SJSA1 (cell line): Measurements from ENCODE around the gene KDM2B. TPM values are rescaled to one million over a fixed set of nuclear protein-coding genes. Genes with fewer than 3 reads are reported as not detected.

Experiments
- DNase-seq, 2 experiments: peaks; one replicate each; pipeline ENCODE4 v3.0.0-alpha.2; 2015 to 2020; ENCODE audit warnings: low spot score in 2 of 2, low read depth in 1 of 2
- H3K27ac ChIP-seq: fragments of 250-450 bp; sonication (Bioruptor Pico); 2 replicates; pipeline ENCODE4 v1.5.1; 2020; ENCODE audit warnings: mild to moderate bottlenecking, moderate library complexity
- H3K27me3 ChIP-seq: fragments of 250-450 bp; sonication (Bioruptor Pico); replicated peaks from 2 replicates; pipeline ENCODE4 v1.5.1; 2020; ENCODE audit warnings: mild to moderate bottlenecking, moderate library complexity
- H3K36me3 ChIP-seq: fragments of 250-450 bp; sonication (Bioruptor Pico); 2 replicates; pipeline ENCODE4 v1.5.1; 2020; ENCODE audit warnings: mild to moderate bottlenecking
- H3K4me1 ChIP-seq: fragments of 250-450 bp; sonication (Bioruptor Pico); replicated peaks from 2 replicates; pipeline ENCODE4 v1.6.1; 2021; ENCODE audit warnings: mild to moderate bottlenecking
- H3K4me3 ChIP-seq: fragments of 250-450 bp; sonication (Bioruptor Pico); 2 replicates; pipeline ENCODE4 v1.5.1; 2020; ENCODE audit warnings: mild to moderate bottlenecking
- H3K9me3 ChIP-seq: fragments of 250-450 bp; sonication (Bioruptor Pico); replicated peaks from 2 replicates; pipeline ENCODE4 v1.5.1; 2020; ENCODE audit warnings: mild to moderate bottlenecking
- total RNA-seq: library from RNA; depleted of rRNA; stranded (reverse); fragments of >200 nt; shearing (Covaris generic); gene quantifications from 2 replicates; pipeline ENCODE4 v1.2.3, GENCODE V29; 2014

Gene KDM2B
- total RNA-seq, 1 experiment from 2014 or later: 22.0 TPM

DNA sequence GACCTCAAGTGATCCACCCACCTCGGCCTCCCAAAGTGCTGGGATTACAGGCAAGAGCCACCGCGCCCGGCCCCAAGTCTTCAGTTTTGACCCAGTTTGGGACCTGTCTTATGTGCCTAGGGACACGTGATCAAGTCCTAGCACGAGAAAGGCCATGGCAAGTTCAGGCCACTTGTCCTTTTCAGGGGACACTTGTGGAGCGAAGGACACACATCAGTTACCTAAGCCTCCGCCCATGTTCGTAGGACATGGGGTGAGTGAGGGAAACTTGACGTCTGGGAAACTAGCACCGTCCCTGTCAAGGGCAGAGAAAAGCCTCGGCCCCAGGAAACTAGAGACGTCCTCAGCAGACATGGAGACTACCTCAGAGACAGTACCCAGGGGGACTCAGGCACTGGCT, 60.7 kb downstream of the KDM2B start:
- H3K4me1 ChIP-seq: no peaks in the 10 kb centered on the region
- no peak overlapping the region for H3K27ac ChIP-seq
- DNase-seq: no peak
- H3K36me3 ChIP-seq: no peaks in the 10 kb centered on the region
- no peaks in the 10 kb centered on the region for H3K9me3 ChIP-seq
- no peak overlapping the region for H3K4me3 ChIP-seq
- H3K27me3 ChIP-seq: no peaks in the 10 kb centered on the region

- H3K36me3 ChIP-seq: no peaks in the 10 kb centered on the region
- no peaks in the 10 kb centered on the region for H3K27me3 ChIP-seq
- no peaks in the 10 kb centered on the region for H3K9me3 ChIP-seq
- no peak for DNase-seq
- H3K4me3 ChIP-seq: no peak overlapping the region
- no peaks in the 10 kb centered on the region for H3K4me1 ChIP-seq
- H3K27ac ChIP-seq: no peak overlapping the region
These were observed 61.6 kb downstream of the KDM2B start for GRCh38 chr12:121519227-121519626.

DNA sequence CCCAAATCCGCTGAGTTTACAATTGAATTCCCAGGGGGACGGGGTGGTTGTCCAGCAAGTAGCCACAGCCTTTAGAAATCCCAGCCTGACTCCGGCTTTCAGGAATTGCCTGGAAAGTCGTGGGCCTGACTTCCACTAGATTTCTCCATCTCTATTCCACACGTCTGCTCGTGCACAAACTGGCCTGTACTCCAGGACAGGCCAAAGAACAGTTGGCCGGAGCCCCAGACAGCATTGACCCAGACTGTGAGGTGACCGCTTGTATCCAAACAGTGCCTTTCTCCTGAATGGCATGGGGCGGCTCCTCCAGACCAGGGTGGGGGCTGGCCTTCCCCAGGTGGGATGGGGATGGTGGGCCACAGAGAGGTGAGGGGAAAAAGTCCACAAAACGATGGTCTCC, 62.2 kb downstream of the KDM2B start:
- Histone ChIP-seq H3K9me3 (no peaks in the 10 kb centered on the region), H3K36me3 (no peaks in the 10 kb centered on the region), H3K4me3 (no peak overlapping the region), H3K27ac (no peak overlapping the region), H3K4me1 (no peaks in the 10 kb centered on the region), H3K27me3 (no peaks in the 10 kb centered on the region)
- DNase-seq: no peak

DNA sequence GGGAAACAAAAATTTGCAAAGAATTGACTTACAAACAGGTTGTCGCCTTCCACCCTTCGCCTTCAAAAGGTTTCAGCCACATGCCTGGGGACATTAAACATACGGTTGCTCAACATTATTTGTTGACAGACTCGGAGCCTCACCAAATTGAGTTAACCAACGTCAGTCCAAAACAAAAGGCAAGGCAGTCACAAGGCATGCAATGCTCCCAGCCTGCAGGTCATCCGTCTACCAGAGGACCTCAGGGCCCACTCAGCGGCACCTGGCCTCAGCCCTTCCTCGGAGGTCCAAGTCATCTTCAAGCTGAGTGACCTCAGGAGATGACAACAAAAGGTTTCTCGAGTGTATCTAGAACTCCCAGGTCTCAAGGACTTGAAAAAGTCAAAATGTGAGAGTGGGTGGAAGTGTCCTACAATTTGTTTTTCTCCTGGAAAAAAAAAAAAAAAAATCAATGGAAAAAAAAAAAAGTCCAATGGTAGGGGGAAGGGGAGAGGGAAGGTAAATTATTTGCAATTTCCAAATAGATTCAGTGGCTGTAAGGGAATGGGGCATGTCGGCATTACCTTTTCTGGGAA, 64.3 kb downstream of the KDM2B start:
- no peak overlapping the region for H3K27ac ChIP-seq
- H3K27me3 ChIP-seq: no peaks in the 10 kb centered on the region
- H3K36me3 ChIP-seq: no peaks in the 10 kb centered on the region
- no peaks in the 10 kb centered on the region for H3K9me3 ChIP-seq
- no peak overlapping the region for H3K4me3 ChIP-seq
- no peak for DNase-seq
- H3K4me1 ChIP-seq: no peaks in the 10 kb centered on the region

- H3K4me1 ChIP-seq: no peaks in the 10 kb centered on the region
These were observed 65.2 kb downstream of the KDM2B start for GRCh38 chr12:121515615-121516014.

GRCh38 chr12:121514184-121514742, 66.6 kb downstream of the KDM2B start:
- Histone ChIP-seq H3K27ac (no peak overlapping the region), H3K36me3 (no peaks in the 10 kb centered on the region), H3K4me3 (no peak overlapping the region), H3K27me3 (no peaks in the 10 kb centered on the region), H3K9me3 (no peaks in the 10 kb centered on the region), H3K4me1 (no peaks in the 10 kb centered on the region)
- DNase-seq: no peak

More at GRCh38 chr12:121515615-121516014, 65.2 kb downstream of the KDM2B start:
- no peak for DNase-seq
- Histone ChIP-seq H3K27ac (no peak overlapping the region), H3K36me3 (no peaks in the 10 kb centered on the region), H3K4me3 (no peak overlapping the region), H3K27me3 (no peaks in the 10 kb centered on the region), H3K9me3 (no peaks in the 10 kb centered on the region)

- Histone ChIP-seq H3K27ac (no peak overlapping the region), H3K9me3 (no peaks in the 10 kb centered on the region), H3K4me3 (no peak overlapping the region), H3K27me3 (no peaks in the 10 kb centered on the region), H3K4me1 (no peaks in the 10 kb centered on the region), H3K36me3 (peaks cover 1% of the 10 kb centered on the region; the same call in 1 of the 2 replicates)
- DNase-seq: no peak
These were observed 67.2 kb downstream of the KDM2B start for GRCh38 chr12:121513464-121514183.

DNA sequence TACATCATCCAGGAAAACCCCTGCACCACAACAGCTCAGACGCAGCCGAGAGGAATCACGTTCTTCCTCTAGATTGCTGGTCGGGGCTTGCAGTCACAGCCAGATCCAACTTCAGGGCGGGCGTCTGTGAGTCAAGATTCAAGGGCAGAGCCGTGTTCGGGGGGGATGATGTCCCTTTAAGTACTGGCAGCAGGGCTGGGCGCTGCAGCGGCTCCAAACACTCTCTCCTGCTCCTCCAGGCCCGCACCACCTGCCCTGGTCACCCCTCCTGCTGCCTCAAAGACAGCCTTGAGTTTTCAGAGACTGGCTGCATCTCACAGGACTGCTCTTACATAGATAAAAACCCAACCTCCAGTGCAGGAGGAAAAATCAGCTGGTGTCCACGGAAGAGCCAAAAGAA, 68.3 kb downstream of the KDM2B start:
- DNase-seq: no peak
- no peak overlapping the region for H3K4me3 ChIP-seq
- no peaks in the 10 kb centered on the region for H3K9me3 ChIP-seq
- H3K4me1 ChIP-seq: no peaks in the 10 kb centered on the region
- H3K36me3 ChIP-seq: peaks cover 3% of the 10 kb centered on the region; the same call in 1 of the 2 replicates
- no peak overlapping the region for H3K27ac ChIP-seq
- H3K27me3 ChIP-seq: no peaks in the 10 kb centered on the region

DNA sequence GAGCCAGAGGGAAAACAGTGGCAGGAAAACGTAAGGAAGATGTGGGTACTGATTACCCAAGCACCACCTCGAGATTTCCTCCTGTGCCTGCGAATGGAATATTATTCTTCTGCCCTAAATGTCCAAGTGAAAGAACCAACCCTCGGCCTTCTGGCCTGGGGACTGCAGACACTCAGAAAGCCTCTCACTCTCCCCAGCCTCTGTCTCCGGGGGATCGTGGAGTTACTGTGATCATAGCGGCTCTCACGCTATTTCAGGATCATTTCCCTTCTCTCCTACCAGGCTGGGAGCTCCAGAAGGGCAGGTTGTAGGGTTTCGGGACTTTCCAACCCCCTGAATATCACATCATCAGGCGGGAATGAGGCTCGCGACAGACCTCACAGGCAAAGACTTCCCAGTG, 68.9 kb downstream of the KDM2B start:
- H3K36me3 ChIP-seq: peaks cover 3% of the 10 kb centered on the region; the same call in 1 of the 2 replicates

GRCh38 chr12:121509339-121509738, 71.5 kb downstream of the KDM2B start:
- Histone ChIP-seq H3K36me3 (peaks cover 3% of the 10 kb centered on the region; the same call in 1 of the 2 replicates), H3K9me3 (no peaks in the 10 kb centered on the region), H3K27me3 (no peaks in the 10 kb centered on the region), H3K4me3 (no peak overlapping the region), H3K27ac (no peak overlapping the region), H3K4me1 (no peaks in the 10 kb centered on the region)
- DNase-seq: no peak

More for the DNA sequence above, 68.9 kb downstream of the KDM2B start:
- no peak for DNase-seq
- Histone ChIP-seq H3K4me3 (no peak overlapping the region), H3K4me1 (no peaks in the 10 kb centered on the region), H3K27ac (no peak overlapping the region), H3K9me3 (no peaks in the 10 kb centered on the region), H3K27me3 (no peaks in the 10 kb centered on the region)

- no peaks in the 10 kb centered on the region for H3K4me1 ChIP-seq
- no peaks in the 10 kb centered on the region for H3K27me3 ChIP-seq
- no peak overlapping the region for H3K27ac ChIP-seq
- no peaks in the 10 kb centered on the region for H3K9me3 ChIP-seq
- H3K36me3 ChIP-seq: peaks cover 3% of the 10 kb centered on the region; the same call in 1 of the 2 replicates
- DNase-seq: no peak
- H3K4me3 ChIP-seq: no peak overlapping the region
These were observed 72.3 kb downstream of the KDM2B start for GRCh38 chr12:121508533-121508932.

DNA sequence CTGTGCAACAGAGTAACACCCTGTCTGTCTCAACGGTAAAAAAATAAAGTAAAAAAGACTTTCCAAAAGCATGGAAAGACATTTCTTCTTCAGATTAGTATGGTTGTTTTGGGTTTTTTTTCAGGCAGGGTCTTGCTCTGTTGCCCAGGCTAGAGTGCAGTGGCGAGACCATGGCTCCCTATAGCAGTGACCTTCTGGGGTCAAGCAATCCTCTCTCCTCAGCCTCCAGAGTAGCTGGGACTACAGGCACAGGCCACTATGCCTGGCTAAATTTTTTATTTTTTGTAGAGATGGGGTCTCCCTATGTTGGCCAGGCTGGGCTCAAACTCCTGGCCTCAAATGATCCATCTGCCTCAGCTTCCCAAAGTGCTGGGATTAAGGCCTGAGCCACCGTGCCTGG, 72.8 kb downstream of the KDM2B start:
- Histone ChIP-seq H3K27ac (no peak overlapping the region), H3K4me3 (no peak overlapping the region), H3K27me3 (no peaks in the 10 kb centered on the region), H3K9me3 (no peaks in the 10 kb centered on the region), H3K36me3 (peaks cover 3% of the 10 kb centered on the region; the same call in 1 of the 2 replicates), H3K4me1 (no peaks in the 10 kb centered on the region)
- DNase-seq: no peak

GRCh38 chr12:121507245-121507644, 73.6 kb downstream of the KDM2B start:
- no peak for DNase-seq
- no peaks in the 10 kb centered on the region for H3K4me1 ChIP-seq
- H3K36me3 ChIP-seq: peaks cover 3% of the 10 kb centered on the region; the same call in 1 of the 2 replicates
- no peak overlapping the region for H3K4me3 ChIP-seq
- no peak overlapping the region for H3K27ac ChIP-seq
- H3K9me3 ChIP-seq: no peaks in the 10 kb centered on the region
- H3K27me3 ChIP-seq: no peaks in the 10 kb centered on the region

DNA sequence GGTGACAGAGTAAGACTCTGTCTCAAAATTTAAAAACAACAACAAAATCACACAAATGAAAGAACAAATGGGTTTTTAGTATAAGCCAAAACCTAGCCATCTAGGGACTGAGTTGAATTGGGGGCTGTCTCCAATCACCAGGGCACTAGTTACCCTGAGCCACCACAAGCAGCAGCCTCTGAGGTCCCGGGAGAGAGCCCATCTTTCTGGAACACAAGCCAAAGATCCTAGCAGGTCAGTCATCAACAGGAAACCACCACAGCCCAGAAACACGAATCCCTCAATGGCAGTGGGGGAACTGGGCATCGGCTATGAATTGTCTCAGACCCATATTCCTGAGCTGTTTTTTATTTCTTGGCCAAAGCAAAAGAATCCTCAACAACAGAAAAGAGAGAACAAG, 75.3 kb downstream of the KDM2B start:
- Histone ChIP-seq H3K4me1 (no peaks in the 10 kb centered on the region), H3K4me3 (no peak overlapping the region), H3K36me3 (peaks cover 3% of the 10 kb centered on the region; the same call in 1 of the 2 replicates), H3K9me3 (no peaks in the 10 kb centered on the region), H3K27me3 (no peaks in the 10 kb centered on the region), H3K27ac (no peak overlapping the region)
- DNase-seq: no peak
